ENCODE data around the gene OR56A5.

The OR56A5 gene

DNA sequence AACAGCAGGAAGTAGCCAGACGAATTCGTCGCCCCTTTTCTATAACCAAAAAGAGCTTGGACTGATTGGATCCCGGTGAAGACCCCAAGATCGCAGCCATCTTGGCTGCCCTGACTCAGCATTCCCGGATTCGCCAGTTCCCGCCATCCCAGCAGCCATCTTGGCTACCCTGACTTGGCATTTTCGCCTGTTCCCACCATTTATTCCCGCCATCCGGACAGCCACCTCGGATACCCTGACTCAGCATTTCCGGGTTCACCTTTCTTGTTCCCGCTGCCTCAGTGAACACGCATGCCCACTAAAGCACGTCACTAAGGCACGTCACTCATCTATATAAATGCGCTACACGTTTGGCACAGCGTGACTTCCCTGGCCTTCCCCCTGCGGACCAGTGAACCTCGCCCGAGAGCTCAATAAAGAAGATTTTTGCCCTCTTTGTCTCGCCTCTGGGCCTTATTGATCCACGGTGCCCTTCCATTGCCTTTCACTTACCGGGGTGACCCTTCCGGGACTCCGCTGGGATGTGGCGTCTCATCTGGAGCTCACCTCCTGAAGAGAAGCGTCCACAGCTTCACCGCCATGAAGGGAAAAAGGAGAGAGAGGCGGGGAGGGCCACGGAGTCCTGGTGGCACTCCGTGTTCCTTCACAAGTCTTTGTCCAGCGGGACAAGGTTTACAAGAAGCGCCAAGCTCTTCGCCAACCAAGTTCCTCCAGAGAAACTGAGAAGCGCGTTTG, 30.3 kb downstream of the OR56A5 start:
- intact Hi-C loops (cut with DNase I), result no loop called here
- no peak for DNase-seq

GRCh38 chr11:5933116-5933515, 35.2 kb downstream of the OR56A5 start:
- intact Hi-C loops (cut with DNase I), result no loop called here
- DNase-seq, result no peak

DNA sequence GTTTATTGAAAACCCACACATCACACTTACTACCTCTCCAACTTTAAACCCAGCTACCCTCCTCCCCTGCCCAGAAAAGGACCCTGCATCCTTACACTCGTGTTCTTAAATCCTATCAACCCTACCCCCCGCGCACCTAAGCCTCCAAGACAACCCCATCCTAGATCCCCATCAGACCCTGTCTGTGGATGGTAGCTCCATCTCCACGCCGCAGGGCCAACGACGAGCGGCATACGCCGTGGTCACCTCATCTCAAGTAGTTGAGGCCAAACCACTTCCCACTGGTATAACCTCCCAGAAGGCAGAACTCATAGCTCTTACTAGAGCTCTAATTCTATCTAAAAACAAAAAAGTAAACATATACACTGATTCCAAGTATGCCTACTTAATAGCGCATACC, 35.6 kb downstream of the OR56A5 start:
- no peak for DNase-seq
- intact Hi-C loops (cut with DNase I), result no loop called here

GRCh38 chr11:5931061-5931460, 37.2 kb downstream of the OR56A5 start:
- intact Hi-C loops (cut with DNase I), result no loop called here
- no peak for DNase-seq

- DNase-seq, result no peak
- intact Hi-C loops (cut with DNase I), result no loop called here
These were observed 37.7 kb downstream of the OR56A5 start for GRCh38 chr11:5930614-5931013.

DNA sequence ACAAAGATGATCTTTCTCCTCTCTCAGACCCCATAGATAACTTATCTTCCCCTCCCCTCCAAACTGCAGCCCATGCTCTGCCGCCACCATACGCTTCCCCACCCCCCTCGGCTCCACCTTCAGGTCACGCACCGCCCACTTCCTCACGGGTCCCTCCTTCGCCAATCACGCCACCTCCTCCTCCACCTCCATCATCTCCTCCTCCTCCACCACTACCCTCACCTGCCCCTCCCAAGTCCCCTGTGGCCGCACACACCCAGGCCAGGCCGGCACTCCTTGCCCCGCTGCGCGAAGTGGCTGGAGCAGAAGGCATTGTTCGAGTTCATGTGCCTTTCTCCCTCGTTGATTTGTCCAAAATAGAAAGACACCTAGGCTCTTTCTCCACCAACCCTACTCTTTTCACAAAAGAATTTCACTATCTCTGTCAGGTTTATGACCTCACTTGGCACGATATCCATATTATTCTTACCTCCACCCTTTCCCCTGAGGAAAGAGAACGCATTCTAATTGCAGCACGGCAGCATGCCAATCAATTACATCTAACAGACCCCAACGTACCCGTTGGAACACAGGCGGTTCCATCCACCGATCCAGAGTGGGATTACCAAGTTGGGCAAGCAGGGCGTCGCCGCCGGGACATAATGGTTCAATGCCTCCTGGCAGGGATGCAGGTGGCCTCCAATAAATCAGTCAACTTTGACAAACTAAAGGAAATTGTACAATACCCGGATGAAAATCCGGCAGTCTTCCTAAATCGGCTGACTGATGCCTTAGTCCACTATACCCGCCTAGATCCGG, 38.5 kb downstream of the OR56A5 start:
- intact Hi-C loops (cut with DNase I), result no loop called here
- no peak for DNase-seq

GRCh38 chr11:5928811-5929210, 39.5 kb downstream of the OR56A5 start:
- no peak for DNase-seq
- intact Hi-C loops (cut with DNase I), result no loop called here

DNA sequence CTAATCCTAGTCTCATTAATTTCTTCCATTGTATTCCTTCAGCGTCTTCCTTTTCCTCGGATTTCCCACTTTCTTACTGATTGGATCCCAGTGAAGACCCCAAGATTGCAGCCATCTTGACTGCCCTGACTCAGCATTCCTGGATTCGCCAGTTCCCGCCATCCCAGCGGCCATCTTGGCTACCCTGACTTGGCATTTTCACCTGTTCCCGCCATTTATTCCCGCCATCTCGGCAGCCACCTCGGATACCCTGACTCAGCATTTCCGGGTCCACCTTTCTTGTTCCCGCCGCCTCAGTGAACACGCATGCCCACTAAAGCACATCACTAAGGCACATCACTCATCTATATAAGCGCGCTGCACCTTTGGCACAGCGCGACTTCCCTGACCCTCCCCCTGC, 40.0 kb downstream of the OR56A5 start:
- no peak for DNase-seq

DNA sequence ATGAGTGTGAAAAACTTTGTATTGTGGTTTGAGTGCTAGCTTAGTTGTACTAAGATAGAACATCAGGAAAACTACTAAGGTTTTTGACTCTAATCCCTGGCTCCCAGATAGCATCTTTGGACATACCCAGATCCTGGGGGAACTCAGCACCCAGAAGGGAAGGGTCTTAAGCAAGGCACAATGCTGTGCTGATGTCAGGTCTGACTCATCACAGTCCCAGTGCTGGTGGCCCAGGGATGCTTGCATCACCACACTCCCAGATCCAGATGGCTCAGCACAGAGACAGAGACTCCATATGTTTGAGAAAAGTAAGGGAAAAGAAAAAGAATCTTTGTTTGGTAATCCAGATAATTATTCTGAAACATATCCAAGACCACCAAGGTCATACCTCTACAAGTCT, 44.5 kb downstream of the OR56A5 start:
- no peak for DNase-seq
- intact Hi-C loops (cut with DNase I), result no loop called here

More for the DNA sequence above, 40.0 kb downstream of the OR56A5 start:
- intact Hi-C loops (cut with DNase I), result no loop called here

DNA sequence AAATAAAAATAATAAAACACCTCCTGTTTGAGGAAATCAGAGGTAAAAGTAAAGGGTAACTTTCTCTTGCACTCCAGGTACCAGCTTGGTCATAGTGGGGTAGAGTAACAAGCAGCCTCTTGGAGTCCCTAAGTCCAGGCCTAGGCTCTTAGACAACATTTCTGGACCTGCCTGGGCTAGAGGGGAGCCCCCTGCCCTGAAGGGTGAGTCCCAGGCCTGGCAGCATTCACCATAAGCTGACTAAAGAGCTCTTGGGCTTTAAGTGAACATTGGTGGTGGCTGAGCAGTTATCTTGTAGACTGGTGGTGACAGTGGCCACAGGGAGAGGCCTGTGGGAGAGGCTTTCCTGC, 44.9 kb downstream of the OR56A5 start:
- DNase-seq, result no peak
- intact Hi-C loops (cut with DNase I), result no loop called here

- intact Hi-C loops (cut with DNase I), result no loop called here
- no peak for DNase-seq
These were observed 45.4 kb downstream of the OR56A5 start for GRCh38 chr11:5922749-5923426.

Data from head of caudate nucleus (tissue), 42 donors.